HepG2 (cell line): ENCODE measurements around the gene HIVEP2. TPM values are rescaled to one million over a fixed set of nuclear protein-coding genes. Genes with fewer than 3 reads are reported as not detected.
A peak's percentile ranks its signal among the peaks of the same experiment; 100 is the strongest.

ENCODE experiments used
- ATF3 ChIP-seq: sonication (generic); formaldehyde crosslinking; IDR thresholded peaks from 2 replicates; pipeline ENCODE4 v1.4.0; 2020; ENCODE audit warnings: missing genetic modification reagents
- BCL3 ChIP-seq: sonication (generic); formaldehyde crosslinking; IDR thresholded peaks from 2 replicates; pipeline ENCODE4 v1.5.1; 2020; ENCODE audit warnings: mild to moderate bottlenecking, missing genetic modification reagents, moderate library complexity
- ISX ChIP-seq: sonication (generic); formaldehyde crosslinking; conservative IDR thresholded peaks from 2 replicates; pipeline ENCODE4 v1.5.0; 2020; ENCODE audit warnings: missing genetic modification reagents
- JUND ChIP-seq: sonication (generic); formaldehyde crosslinking; IDR thresholded peaks from 2 replicates; pipeline ENCODE4 v1.8.0; 2022; ENCODE audit warnings: mild to moderate bottlenecking, missing genetic modification reagents
- KDM1A ChIP-seq: IDR thresholded peaks from 2 replicates; pipeline ENCODE4 v1.6.1; 2016; ENCODE audit warnings: missing compliant biosample characterization
- NCOR1 ChIP-seq: fragments of 200-600 bp; sonication (generic); IDR thresholded peaks from 2 replicates; pipeline ENCODE4 v1.7.0; 2017; ENCODE audit warnings: antibody characterized with exemption, low read length, borderline replicate concordance
- RCOR2 ChIP-seq: IDR thresholded peaks from 2 replicates; pipeline ENCODE4 v1.6.1; 2016; ENCODE audit warnings: missing biosample characterization, missing genetic modification reagents
- SNAI1 ChIP-seq: sonication (generic); formaldehyde crosslinking; IDR thresholded peaks from 2 replicates; pipeline ENCODE4 v1.5.0; 2020; ENCODE audit warnings: mild to moderate bottlenecking, missing genetic modification reagents, borderline replicate concordance
- UBTF ChIP-seq: sonication (generic); formaldehyde crosslinking; IDR thresholded peaks from 2 replicates; pipeline ENCODE4 v1.4.0; 2020; ENCODE audit warnings: mild to moderate bottlenecking, missing genetic modification reagents
- ZBTB26 ChIP-seq: IDR thresholded peaks from 2 replicates; pipeline ENCODE4 v1.6.1; 2016; ENCODE audit warnings: missing compliant biosample characterization, missing genetic modification reagents, borderline replicate concordance
- ZBTB43 ChIP-seq: sonication (generic); formaldehyde crosslinking; conservative IDR thresholded peaks from 2 replicates; pipeline ENCODE4 v1.4.0; 2020; ENCODE audit warnings: missing genetic modification reagents
- ZFAT ChIP-seq: sonication (generic); formaldehyde crosslinking; conservative IDR thresholded peaks from 2 replicates; pipeline ENCODE4 v1.8.1; 2023; ENCODE audit warnings: missing genetic modification reagents, inconsistent platforms
- ZFP36 ChIP-seq: fragments of 150-350 bp; IDR thresholded peaks from 2 replicates; pipeline ENCODE4 v1.6.1; 2018; ENCODE audit warnings: borderline replicate concordance, low read length, low read depth; ENCODE audit not compliant: partially characterized antibody
- ZNF234 ChIP-seq: sonication (generic); formaldehyde crosslinking; conservative IDR thresholded peaks from 2 replicates; pipeline ENCODE4 v1.5.1; 2020; ENCODE audit warnings: mild to moderate bottlenecking, missing genetic modification reagents
- ZNF256 ChIP-seq: sonication (generic); formaldehyde crosslinking; conservative IDR thresholded peaks from 2 replicates; pipeline ENCODE4 v1.4.0; 2020; ENCODE audit warnings: missing genetic modification reagents
- ZNF282 ChIP-seq: fragments of 450-650 bp; IDR thresholded peaks from 2 replicates; pipeline ENCODE4 v1.6.1; 2018; ENCODE audit not compliant: partially characterized antibody
- ZNF292 ChIP-seq: sonication (generic); formaldehyde crosslinking; IDR thresholded peaks from 2 replicates; pipeline ENCODE4 v1.8.1; 2022; ENCODE audit warnings: mild to moderate bottlenecking, low read depth, missing genetic modification reagents, borderline replicate concordance
- ZNF333 ChIP-seq: sonication (generic); formaldehyde crosslinking; IDR thresholded peaks from 2 replicates; pipeline ENCODE4 v1.4.0; 2020; ENCODE audit warnings: mild to moderate bottlenecking, missing genetic modification reagents, borderline replicate concordance
- ZNF33B ChIP-seq: sonication (generic); formaldehyde crosslinking; IDR thresholded peaks from 2 replicates; pipeline ENCODE4 v1.5.1; 2020; ENCODE audit warnings: mild to moderate bottlenecking, missing genetic modification reagents
- ZNF552 ChIP-seq: sonication (generic); formaldehyde crosslinking; IDR thresholded peaks from 2 replicates; pipeline ENCODE4 v1.9.0; 2022; ENCODE audit warnings: missing genetic modification reagents, mild to moderate bottlenecking, borderline replicate concordance
- ZNF589 ChIP-seq: sonication (generic); formaldehyde crosslinking; conservative IDR thresholded peaks from 2 replicates; pipeline ENCODE4 v1.8.0; 2022; ENCODE audit warnings: mild to moderate bottlenecking, moderate library complexity, missing genetic modification reagents
- ZNF629 ChIP-seq: sonication (generic); formaldehyde crosslinking; conservative IDR thresholded peaks from 2 replicates; pipeline ENCODE4 v1.5.0; 2020; ENCODE audit warnings: missing genetic modification reagents
- ZNF768 ChIP-seq: sonication (generic); formaldehyde crosslinking; IDR thresholded peaks from 2 replicates; pipeline ENCODE4 v1.4.0; 2020; ENCODE audit warnings: missing genetic modification reagents
- ZSCAN22 ChIP-seq: sonication (generic); formaldehyde crosslinking; IDR thresholded peaks from 2 replicates; pipeline ENCODE4 v1.4.0; 2020; ENCODE audit warnings: mild to moderate bottlenecking, missing genetic modification reagents
- polyA plus RNA-seq, 8 experiments: library from polyadenylated mRNA; depleted of rRNA in 3 of 8; stranded (reverse) in 7 of 8; unstranded in 1 of 8; fragments of >200 nt; fragmentation: Illumina TruSeq in 4 of 8; extraction: Trizol in 4 of 8; gene quantifications; 2 replicates each; pipeline versions ENCODE4 v1.2.1 to v1.2.3, GENCODE V29; 2011 to 2016; ENCODE audit warnings: low read depth in 4 of 8, missing spikeins in 1 of 8, mixed read lengths in 1 of 8; ENCODE audit not compliant: insufficient read depth in 1 of 8
- total RNA-seq, 5 experiments: library from RNA; depleted of rRNA; stranded (reverse); fragments of >200 nt; fragmentation: Illumina TruSeq; extraction: Trizol; gene quantifications; 2 replicates each; pipeline ENCODE4 v1.2.3, GENCODE V29; 2016; ENCODE audit warnings: low read depth in 1 of 5

The HIVEP2 gene
- total and polyA plus RNA-seq, 2 of the 13 experiments (the other 11 are each of a cell fraction or from before 2014, with no cell fraction given) = 3.4 to 12.9 TPM

GRCh38 chr6:142946924-142947713 lies 2.1 kb upstream of the HIVEP2 start (continued):
- peak; percentile 18; the same call in 1 of the 2 replicates for TF ChIP-seq ZNF629 (CRISPR knock-in tag)
- no peak for TF ChIP-seq KDM1A (CRISPR knock-in tag)
- no peak; the same call in 1 of the 2 replicates for TF ChIP-seq ZNF33B (CRISPR knock-in tag)
- TF ChIP-seq NCOR1 = peak; percentile 31; the same call in 1 of the 2 replicates
- no peak for TF ChIP-seq ISX
- no peak for TF ChIP-seq JUND (CRISPR knock-in tag)
- no peak for TF ChIP-seq ZNF333
- TF ChIP-seq RCOR2 (CRISPR knock-in tag) = no peak
- no peak; the same call in 1 of the 2 replicates for TF ChIP-seq ZBTB43 (CRISPR knock-in tag)
- TF ChIP-seq ZNF234 = no peak
- no peak for TF ChIP-seq ZNF282
- TF ChIP-seq ZFP36 = no peak
- TF ChIP-seq ZSCAN22 (CRISPR knock-in tag) = no peak
- no peak; the same call in 1 of the 2 replicates for TF ChIP-seq ZBTB26 (CRISPR knock-in tag)
- TF ChIP-seq UBTF = no peak; the same call in none of the 2 replicates
- TF ChIP-seq BCL3 (CRISPR knock-in tag) = peak; percentile 96
- TF ChIP-seq ZNF552 = no peak
- no peak for TF ChIP-seq ZNF292 (CRISPR knock-in tag)
- TF ChIP-seq ZNF768 (CRISPR knock-in tag) = peak; percentile 45
- TF ChIP-seq ZNF256 (CRISPR knock-in tag) = no peak; the same call in 1 of the 2 replicates
- no peak for TF ChIP-seq SNAI1 (CRISPR knock-in tag)
- TF ChIP-seq ZFAT = 0 out of 2 replicates have a peak, but pooled peaks have one; percentile 47
- no peak for TF ChIP-seq ATF3 (CRISPR knock-in tag)
- no peak for TF ChIP-seq ZNF589 (CRISPR knock-in tag)
